Suppressor macrophage treated with lipopolysaccharide for 1 hour (primary cell): ENCODE results near the gene FOXP1.

ENCODE experiments used
- DNase-seq, 3 donors: peaks; one replicate each; pipeline ENCODE4 v3.0.0-alpha.2; 2020 to 2022

FOXP1 gene

GRCh38 chr3:71583566-71584393, at the start of gene FOXP1:
FOXP1 (minus strand) TSS chr3:71583728; CDS start chr3:71198381, 385,347 bp downstream.
- DNase-seq = peak; percentile 76 to 87 (median 81)

GRCh38 chr3:71629711-71630110, 46.2 kb upstream of the FOXP1 start:
- DNase-seq = peak; percentile 92 to 95 (median 93)

- DNase-seq = no peak
Observed at GRCh38 chr3:71629289-71629688, 45.8 kb upstream of the FOXP1 start.

- DNase-seq = peak in 2 of 3 donors; percentile 19 to 57
Observed at GRCh38 chr3:71628522-71628921, 45.0 kb upstream of the FOXP1 start.

- peak; percentile 77 to 89 (median 86) for DNase-seq
Observed at GRCh38 chr3:71625676-71626075, 42.1 kb upstream of the FOXP1 start.

- DNase-seq = no peak
Observed at GRCh38 chr3:71621825-71622537, 38.5 kb upstream of the FOXP1 start.

- DNase-seq = no peak
Observed at GRCh38 chr3:71618538-71618937, 35.0 kb upstream of the FOXP1 start.

GRCh38 chr3:71616571-71617021, 33.1 kb upstream of the FOXP1 start:
- no peak for DNase-seq

GRCh38 chr3:71614869-71615268, 31.3 kb upstream of the FOXP1 start:
- no peak for DNase-seq

- no peak for DNase-seq
Observed at GRCh38 chr3:71614426-71614825, 30.9 kb upstream of the FOXP1 start.

GRCh38 chr3:71611099-71611498, 27.6 kb upstream of the FOXP1 start:
- DNase-seq = no peak

GRCh38 chr3:71607364-71607763, 23.8 kb upstream of the FOXP1 start:
- DNase-seq = no peak

- DNase-seq = no peak
Observed at GRCh38 chr3:71606582-71606981, 23.1 kb upstream of the FOXP1 start.

GRCh38 chr3:71602256-71602655, 18.7 kb upstream of the FOXP1 start:
- DNase-seq = no peak

- peak; percentile 36 to 64 (median 63) for DNase-seq
Observed at GRCh38 chr3:71601811-71602210, 18.3 kb upstream of the FOXP1 start.

GRCh38 chr3:71600646-71601288, 17.2 kb upstream of the FOXP1 start:
- no peak for DNase-seq

- DNase-seq = no peak
Observed at GRCh38 chr3:71599416-71599815, 15.9 kb upstream of the FOXP1 start.

GRCh38 chr3:71598292-71598691, 14.8 kb upstream of the FOXP1 start:
- DNase-seq = no peak

GRCh38 chr3:71597286-71597685, 13.8 kb upstream of the FOXP1 start:
- no peak for DNase-seq

GRCh38 chr3:71593106-71593505, 9.6 kb upstream of the FOXP1 start:
- DNase-seq = no peak

- DNase-seq = peak in 2 of 3 donors; percentile 12 to 64
Observed at GRCh38 chr3:71591101-71591500, 7.6 kb upstream of the FOXP1 start.

GRCh38 chr3:71589132-71589531, 5.6 kb upstream of the FOXP1 start:
- DNase-seq = no peak

GRCh38 chr3:71587958-71588357, 4.4 kb upstream of the FOXP1 start:
- DNase-seq = no peak
